HG03103 (cell line): ENCODE results near the gene VWA1.
"Not testable (repeated sequence)": the region's sequence is repeated elsewhere in the genome, so short reads cannot be mapped to it uniquely, and the experiment has no call there.

Source experiments
- ATAC-seq: cut with Tn5 transposase; IDR thresholded peaks from one replicate; pipeline ENCODE4 v1.9.1; 2021; ENCODE audit warnings: low read depth; ENCODE audit not compliant: unreplicated experiment

The VWA1 gene

DNA sequence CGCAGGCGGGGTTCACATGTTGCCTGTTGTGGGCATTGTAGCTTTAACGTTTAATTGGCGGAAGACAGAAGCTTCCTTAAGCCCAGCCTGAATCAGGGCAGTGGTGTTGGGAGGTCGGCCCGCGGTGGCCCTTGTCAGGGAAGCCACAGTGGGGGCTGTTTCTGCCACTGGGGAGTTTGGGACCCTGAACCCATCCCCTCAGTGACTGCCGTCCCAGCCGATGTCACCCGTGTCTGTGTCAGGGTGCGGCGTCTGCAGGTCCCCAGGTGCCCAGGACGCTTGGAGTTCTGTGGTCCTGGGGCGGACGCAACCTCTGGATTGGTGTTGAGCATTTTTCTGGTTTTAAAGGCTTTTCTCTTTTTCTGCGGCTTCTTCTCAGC is 45.0 kb downstream of the VWA1 start:
- not testable (repeated sequence) for ATAC-seq

DNA sequence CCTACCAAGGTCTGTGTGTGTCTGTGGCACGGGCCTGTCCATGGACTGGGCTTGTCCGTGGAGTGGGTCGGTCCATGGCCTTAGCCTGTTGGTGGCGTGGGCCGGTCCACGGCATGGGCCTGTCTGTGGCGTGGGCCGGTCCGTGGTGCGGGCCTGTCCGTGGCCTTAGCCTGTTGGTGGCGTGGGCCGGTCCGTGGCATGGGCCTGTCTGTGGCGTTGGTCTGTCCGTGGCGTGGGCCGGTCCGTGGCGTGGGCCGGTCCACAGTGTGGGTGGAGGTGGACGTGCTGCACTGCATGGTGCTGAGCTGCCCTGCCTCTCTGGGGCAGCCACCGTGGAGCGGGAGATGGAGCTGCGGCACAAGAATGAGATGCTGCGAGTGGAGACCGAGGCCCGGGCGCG is 46.3 kb downstream of the VWA1 start:
- ATAC-seq, result not testable (repeated sequence)

DNA sequence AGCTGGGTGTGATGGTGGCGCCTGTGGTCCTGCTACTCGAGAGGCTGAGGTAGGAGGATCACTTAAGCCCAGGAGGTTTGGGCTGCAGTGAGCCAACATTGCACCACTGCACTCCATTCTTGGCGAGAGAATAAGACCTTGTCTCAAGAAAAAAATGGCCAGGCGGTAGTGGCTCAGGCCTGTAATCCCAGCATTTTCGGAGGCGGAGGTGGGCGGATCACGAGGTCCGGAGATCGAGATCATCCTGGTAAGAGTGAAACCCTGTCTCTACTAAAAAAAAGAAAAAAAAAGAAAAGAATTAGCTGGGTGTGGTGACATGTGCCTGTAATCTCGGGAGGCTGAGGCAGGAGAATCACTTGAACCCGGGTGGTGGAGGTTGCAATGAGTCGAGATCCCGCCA is 47.4 kb downstream of the VWA1 start:
- no peak for ATAC-seq

DNA sequence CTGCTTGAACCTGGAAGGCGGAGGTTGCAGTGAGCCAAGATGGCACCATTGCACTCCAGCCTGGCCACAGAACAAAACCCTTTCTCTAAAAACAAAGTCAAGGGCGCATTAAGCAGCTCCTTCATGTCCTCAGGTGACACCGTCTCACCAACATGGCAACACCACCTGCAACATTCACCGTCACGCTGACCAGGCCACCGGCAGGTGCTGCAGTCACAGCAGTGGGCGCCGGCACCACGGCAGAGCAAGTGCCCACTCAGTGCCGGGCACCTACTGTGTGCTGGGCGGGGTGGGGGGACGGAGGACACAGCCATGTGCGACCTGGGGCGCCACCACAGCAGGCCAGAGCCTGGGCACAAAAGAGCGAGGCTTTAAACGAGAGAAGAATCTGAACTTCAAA is 48.2 kb downstream of the VWA1 start:
- ATAC-seq, result no peak

DNA sequence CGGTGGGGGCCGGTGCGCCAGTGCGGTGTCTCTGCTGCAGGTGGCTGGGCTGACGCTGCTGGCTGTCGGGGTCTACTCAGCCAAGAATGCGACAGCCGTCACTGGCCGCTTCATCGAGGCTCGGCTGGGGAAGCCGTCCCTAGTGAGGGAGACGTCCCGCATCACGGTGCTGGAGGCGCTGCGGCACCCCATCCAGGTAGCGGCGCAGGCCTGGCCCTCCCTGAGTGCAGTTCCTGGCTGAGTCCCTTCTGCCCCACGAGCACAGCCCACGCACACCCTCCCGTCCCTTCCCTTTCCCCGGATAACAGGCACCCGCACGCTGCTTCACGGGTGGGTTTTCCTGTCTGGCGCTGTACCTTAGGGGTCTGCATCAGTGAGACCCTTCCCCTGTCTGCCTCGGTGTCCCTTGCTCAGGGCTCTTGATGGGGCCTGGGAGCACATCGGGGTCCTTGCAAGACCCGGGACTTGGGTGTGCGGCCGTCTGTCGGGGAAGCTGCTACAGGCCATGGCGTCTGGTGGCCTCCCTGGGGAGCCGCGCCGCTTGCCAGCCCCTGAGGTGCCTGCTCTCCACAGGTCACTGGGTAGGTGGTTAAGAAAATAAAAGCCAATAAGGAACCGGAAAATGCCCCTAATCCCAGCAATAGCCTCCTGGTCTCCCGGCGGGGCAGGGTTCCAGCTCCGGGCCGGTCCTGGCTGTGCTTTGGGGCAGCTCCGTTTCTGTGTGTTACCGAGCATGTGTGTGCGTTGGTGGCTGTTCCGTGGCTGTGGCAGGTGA is 49.7 kb downstream of the VWA1 start:
- ATAC-seq, result not testable (repeated sequence)

DNA sequence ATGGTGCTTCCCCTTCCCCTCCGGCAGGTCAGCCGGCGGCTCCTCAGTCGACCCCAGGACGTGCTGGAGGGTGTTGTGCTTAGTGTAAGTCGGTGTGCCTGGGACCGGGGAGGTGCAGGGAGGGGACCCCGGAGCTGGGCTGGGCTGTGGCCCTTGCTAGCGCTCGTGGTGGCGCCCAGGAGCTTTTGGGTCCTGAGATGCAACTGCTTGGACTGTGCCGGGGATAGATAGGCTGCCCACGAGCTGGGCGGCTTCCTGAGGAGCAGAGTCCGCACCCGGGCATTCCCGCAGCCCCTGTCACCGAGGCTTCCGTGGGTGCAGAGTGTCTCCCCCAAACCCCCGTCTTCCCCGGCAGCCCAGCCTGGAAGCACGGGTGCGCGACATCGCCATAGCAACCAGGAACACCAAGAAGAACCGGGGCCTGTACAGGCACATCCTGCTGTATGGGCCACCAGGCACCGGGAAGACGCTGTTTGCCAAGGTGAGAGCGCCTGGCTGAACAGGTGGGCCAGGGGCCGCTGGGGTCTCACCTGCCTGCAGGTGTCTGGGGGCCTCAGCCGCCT is 50.3 kb downstream of the VWA1 start:
- ATAC-seq, result not testable (repeated sequence)

DNA sequence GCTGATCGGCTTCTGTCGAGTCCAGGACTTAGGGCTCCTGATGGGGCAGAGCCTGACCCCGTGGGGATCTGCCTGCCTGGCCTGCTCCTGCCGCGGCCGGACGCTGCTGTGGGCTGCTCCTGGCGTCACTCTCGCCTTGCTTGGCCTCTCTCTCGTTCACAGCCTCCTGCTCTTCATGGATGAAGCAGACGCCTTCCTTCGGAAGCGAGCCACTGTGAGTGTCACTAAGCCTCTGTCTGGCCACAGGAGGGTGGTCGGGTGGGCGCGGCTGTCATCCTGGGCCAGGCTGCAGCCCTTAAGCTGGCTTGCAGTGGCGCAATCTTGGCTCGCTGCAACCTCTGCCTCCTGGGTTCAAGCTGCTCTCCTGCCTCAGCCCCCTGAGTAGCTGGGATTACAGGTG is 52.2 kb downstream of the VWA1 start:
- ATAC-seq, result no peak

DNA sequence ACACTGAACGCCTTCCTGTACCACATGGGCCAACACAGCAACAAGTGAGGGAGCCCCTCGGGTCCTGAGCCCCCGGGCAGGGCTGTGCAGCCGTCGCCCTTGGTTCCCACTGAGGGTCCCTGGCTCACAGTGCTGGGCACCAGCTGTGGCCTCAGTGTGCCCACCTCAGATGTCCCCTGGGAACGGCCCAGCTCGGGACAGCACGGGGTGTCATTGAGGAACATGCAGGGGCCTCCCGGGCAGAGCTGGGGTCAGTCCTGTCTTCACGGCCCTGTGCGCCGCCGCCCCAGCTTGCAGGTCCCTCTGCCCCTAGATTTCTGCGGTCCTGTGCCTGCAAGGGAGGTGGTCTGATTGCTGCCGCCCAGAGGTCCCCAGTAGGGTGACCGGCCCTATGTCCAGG is 53.7 kb downstream of the VWA1 start:
- no peak for ATAC-seq

DNA sequence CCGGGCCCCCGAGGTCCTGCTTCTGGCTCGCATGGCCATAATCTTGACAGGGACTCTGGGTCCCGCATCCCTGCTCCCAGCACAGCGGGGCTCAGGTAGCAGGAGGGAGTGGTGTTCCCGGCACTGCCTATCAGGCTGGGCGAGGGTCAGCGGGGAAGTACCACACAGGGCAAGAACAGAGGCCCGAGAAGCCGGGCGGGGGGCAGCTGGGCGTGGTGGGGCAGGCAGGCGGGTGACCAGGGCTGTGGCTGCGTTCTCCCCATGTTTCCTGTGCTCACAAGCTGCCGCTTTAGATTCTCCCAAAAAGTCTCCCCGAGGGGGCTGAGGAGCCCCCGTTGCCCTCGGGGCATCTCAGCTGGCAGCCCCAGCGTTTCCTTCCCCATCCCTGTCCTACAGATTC is 54.4 kb downstream of the VWA1 start:
- no peak for ATAC-seq

DNA sequence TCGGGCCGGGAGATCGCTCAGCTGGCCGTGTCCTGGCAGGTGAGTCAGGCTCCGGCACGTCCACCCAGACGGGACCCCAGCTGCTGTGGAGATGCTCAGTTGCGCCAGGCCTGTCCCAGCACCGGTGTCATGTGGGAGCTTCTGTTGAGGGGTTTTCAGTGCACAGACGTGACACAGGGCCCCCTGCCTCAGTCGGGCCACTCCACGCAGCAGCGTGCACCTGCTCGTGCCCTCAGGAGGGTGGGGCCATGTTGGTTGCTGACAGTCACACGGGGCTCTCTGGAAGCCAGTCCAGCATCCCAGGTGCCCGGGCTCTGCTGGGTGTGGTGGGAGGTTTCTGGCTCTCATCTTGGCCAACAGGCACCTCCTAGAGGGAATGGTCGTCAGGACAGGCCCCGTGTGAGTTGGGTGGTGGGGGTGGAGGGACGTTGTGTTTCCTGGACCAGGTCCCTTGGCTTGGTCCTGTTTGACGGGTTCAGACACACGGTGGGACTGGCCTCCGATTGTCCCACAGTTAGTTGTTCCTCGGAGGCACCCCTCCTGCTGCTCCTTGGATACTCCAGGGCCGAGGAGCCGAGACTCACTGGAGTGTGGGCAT is 55.2 kb downstream of the VWA1 start:
- no peak for ATAC-seq

DNA sequence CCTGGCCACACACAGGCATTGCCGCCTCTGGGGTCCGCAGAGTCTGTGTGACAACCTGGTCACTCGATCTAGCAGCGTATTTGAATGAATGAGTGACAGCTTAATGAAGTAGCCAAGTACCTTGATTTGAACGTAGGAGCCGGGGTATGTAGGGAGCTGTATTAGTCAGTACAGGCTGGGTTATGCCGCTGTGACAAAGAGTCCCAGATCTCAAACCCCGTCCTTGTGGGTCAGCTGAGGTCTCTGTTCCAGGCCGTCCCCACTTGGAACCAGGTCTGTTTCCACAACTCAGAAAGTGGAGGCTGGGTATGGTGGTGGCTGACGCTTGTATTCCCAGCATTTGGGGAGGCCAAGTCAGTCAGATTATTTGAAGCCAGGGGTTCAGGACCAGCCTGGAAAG is 56.1 kb downstream of the VWA1 start:
- no peak for ATAC-seq
